LNCAP (cell line): ENCODE measurements around the gene NDUFAF8.

Experiments used
- TF ChIP-seq, protein P1 (sequence below): fragments of 450-650 bp; IDR thresholded peaks from 2 replicates; pipeline ENCODE4 v1.5.1; 2017; ENCODE audit warnings: mild to moderate bottlenecking

Gene NDUFAF8

DNA sequence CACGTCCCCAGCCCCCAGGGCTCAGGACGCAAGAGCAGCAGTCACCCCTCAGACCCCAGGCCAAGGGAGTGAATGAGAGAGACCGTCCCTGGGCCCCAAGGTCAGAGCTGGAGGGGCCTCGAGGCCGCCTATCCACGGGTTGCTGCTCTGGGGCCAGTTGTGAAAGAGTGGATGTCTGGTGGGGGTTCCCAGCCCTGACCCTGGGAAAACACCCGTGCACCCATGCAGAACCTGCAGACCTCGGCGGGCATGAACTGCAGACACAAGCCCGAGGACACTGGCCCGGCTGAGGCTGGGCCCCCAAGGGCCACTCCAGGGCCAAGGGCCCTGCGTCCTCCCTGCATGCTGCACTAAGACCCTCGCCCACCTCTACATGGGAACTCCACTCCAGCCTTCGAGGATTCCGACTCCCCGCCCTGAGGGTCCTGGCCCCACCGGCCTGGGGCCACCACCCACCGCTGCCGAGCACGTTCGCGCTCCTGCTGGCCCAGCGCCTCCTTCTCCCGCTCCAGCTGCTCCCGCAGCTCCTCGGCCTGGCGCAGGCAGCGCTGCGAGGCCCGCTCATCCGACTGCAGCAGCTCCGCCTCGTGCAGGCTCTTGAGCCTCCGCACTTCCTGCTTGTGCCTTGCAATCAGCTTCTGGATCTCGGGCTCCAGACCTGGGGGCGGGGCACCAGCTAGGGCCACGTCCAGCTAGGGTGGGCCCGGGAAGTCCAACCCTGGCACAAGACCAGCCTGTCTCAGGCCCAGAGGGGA lies 45.5 kb upstream of the NDUFAF8 start:
- TF ChIP-seq, protein P1, sequence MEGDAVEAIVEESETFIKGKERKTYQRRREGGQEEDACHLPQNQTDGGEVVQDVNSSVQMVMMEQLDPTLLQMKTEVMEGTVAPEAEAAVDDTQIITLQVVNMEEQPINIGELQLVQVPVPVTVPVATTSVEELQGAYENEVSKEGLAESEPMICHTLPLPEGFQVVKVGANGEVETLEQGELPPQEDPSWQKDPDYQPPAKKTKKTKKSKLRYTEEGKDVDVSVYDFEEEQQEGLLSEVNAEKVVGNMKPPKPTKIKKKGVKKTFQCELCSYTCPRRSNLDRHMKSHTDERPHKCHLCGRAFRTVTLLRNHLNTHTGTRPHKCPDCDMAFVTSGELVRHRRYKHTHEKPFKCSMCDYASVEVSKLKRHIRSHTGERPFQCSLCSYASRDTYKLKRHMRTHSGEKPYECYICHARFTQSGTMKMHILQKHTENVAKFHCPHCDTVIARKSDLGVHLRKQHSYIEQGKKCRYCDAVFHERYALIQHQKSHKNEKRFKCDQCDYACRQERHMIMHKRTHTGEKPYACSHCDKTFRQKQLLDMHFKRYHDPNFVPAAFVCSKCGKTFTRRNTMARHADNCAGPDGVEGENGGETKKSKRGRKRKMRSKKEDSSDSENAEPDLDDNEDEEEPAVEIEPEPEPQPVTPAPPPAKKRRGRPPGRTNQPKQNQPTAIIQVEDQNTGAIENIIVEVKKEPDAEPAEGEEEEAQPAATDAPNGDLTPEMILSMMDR, result no peak

DNA sequence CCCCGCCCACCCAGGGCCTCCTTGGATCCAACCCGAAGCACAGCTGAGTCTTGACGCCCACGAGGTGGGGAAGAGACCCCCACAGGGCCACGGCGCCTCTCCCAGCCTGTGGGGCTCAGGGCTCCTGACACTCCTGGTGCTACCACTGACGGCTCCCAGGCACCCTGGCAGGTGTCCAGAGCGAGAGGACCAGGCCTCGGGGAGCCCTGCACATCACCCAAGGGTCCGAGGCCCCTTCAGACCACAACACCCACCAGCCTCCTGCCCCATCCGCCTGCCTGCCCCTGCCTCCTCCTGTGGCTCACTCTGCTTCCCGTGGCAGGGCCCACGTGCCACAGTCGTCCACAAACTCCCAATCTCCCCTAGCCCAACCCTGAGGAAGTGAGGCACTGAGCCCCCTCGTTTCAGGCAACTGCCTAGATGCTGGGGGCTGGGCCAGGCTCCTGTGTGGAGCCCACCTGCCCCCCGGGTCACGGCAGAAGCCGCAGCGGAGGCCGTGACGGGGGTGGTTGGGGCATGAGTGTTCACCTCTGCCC lies 44.8 kb upstream of the NDUFAF8 start:
- TF ChIP-seq, protein P1, result no peak

DNA sequence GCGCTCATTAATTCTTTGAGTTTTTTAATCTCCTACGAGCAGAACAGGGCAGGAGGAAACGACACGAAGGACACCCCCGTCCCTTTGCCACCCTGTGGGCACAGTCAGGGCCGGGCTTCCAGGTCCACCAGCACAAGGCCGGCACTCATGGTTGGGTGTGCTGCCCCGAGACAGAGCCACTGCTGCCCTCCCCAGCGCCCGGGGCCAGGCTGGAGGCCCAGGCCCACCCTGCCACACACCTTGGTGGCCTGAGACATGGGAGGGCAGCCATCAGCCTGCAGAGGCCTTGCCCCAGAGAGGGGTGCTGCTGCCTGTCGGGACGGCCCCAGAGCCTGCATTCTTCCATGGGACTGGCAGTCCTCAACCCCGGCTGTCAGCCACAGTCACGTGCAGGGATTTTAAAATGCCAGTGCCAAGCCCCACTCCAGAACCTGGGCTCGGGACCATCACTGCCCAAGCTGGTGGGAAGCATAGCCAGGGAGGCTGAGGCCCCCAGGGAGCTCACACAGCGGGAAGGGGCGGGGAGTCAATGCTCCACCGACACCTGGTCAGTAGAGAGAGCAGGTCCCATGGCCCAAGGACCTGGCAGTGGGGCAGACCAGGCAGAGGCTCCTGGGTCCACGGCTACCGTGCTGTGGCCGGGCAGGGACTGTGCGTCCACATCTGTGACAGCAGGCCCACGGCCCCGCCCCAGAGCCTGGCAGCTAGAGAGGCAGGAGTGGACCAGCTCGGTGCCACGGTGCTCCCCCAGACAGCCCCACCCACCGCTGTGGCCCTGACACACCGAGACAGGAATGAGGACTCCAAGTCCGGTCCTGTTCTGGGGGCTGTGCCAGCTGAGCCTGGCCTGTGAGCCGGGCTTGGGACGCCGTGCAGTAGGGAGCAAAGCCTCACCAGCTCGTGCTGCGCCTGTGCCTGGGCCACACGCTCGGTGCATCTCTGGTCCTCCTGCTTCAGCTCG lies 43.9 kb upstream of the NDUFAF8 start:
- TF ChIP-seq, protein P1, result no peak

DNA sequence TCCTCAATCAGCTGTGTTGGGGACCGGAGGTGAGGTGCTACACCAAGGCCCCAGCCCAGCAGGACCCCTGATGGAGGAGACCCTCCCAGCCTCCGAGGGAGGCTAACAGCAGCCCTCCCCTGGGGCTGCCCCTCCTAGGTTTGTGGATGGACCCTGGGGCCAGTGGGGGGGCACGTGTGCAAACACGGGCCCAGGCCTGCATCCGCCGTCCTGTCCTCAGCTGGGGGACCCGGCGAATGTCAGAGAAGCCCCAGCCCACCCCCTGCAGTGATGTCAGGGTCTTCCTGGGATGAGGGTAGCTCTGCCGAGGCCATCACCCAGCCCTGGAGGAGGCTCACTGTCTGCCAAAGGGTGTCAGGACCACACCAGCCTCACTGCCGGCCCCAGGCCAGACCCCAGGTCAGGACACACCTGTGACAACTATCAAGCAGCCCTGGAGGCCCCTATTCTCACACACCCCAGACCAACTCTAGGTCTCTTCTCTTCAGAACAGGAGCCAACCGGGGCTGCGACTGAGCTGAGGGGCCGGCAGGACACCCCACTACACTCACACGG lies 43.1 kb upstream of the NDUFAF8 start:
- TF ChIP-seq, protein P1, result no peak

DNA sequence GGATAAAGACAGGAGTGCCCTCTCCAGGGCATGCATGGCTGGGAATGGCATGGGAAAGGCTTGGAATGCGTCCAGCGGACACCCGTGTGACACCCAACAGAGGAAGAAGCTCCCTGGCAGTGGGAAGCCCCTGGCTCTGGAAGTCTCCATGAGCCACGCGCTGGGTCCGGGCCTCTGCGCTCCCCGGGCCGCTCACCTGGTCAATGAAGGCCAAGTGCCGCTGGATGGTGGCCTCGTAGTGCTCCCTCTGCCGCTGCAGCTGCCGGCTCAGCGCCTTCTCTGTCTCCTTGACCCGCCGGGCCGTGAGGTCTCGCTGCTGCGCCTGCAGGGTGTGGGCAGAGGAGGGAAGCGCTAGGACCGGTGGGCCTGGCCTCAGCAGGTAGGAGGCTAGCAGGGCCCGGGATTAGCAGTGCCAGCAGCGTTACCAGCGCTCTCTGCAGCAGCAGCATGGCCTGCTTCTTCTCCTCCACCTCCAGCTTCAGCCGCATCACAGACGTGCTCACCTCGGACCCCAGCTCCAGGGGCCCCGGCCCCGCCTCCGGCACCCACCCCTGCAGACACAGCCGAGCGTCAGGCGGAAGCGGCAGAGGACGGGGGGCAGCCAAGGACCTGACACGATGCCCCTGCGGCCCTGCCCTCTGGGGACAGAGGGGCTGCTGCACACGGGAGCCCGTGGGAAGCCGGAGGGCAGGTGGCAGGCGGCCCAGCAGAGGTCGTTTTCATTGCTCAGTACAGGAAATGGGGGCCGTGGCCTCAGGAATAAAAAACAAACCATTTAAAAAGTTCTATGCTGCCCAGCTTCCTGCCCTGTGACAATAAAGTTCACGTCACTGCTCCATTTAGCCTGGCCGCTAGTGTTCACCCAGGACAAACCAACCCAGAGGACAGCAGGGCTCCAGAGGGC lies 42.4 kb upstream of the NDUFAF8 start:
- TF ChIP-seq, protein P1, result no peak

DNA sequence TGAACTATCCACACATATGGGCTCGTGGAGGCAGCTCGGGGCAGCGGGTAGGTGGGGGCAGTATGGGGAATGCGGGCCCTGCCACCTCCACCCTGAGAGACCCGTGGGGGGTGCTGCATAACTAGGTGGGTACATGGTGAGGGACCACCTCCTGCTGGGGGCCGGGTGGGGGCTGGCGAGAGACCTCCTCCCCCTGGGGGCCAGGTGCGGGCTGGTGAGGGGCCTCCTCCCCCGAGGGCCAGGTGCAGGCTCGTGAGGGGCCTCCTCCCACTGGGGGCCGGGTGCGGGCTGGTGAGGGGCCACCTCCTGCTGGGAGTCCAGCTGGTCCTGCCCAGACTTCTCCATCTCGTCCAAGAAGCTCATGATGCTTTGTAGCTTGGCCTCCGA lies 41.7 kb upstream of the NDUFAF8 start:
- TF ChIP-seq, protein P1, result no peak
